ENCODE results near the gene NPAS1. TPM values are rescaled to one million over a fixed set of nuclear protein-coding genes. Genes with fewer than 3 reads are reported as not detected.

NPAS1 gene
- total RNA-seq = under 1 TPM in 1 of 2 donors, not detected in 1; 0.39 TPM

GRCh38 chr19:47019431-47020041, at the start of gene NPAS1:
TSS of gene NPAS1 (plus strand) at chr19:47019837. CDS start at chr19:47021048, 1,211 bp downstream.
- no peak within 1 kb of the TSS for H3K27ac ChIP-seq
- peaks cover 27 to 34% of the 10 kb centered on the region in 2 donors for H3K27me3 ChIP-seq
- H3K9me3 ChIP-seq = no peaks in the 10 kb centered on the region
- H3K4me3 ChIP-seq = peak within 1 kb of the TSS in 1 of 2 donors; percentile 38
- no peak for TF ChIP-seq CTCF (IDR thresholded peaks at IDR 0.05)
- H3K36me3 ChIP-seq = no peaks in the 10 kb centered on the region
- no peak for DNase-seq (ENCODE audit: low spot score)
- H3K4me1 ChIP-seq = peaks cover 0 to 33% of the 10 kb centered on the region in 2 donors

- TF ChIP-seq CTCF (IDR thresholded peaks at IDR 0.05) = no peak
- Histone ChIP-seq H3K4me1 (peaks cover 0 to 87% of the 10 kb centered on the region in 2 donors), H3K36me3 (no peaks in the 10 kb centered on the region), H3K27me3 (no peaks in the 10 kb centered on the region), H3K9me3 (no peaks in the 10 kb centered on the region), H3K27ac (peak overlapping the region; percentile 89 to 91), H3K4me3 (no peak overlapping the region)
- DNase-seq (ENCODE audit: low spot score) = no peak
Measured at GRCh38 chr19:46970815-46971214, 48.8 kb upstream of the NPAS1 start.

GRCh38 chr19:46972311-46972710, 47.3 kb upstream of the NPAS1 start:
- Histone ChIP-seq H3K9me3 (no peaks in the 10 kb centered on the region), H3K4me1 (peaks cover 0 to 96% of the 10 kb centered on the region in 2 donors), H3K36me3 (no peaks in the 10 kb centered on the region), H3K4me3 (no peak overlapping the region), H3K27me3 (no peaks in the 10 kb centered on the region), H3K27ac (peak overlapping the region; percentile 89 to 91)
- DNase-seq (ENCODE audit: low spot score) = no peak
- TF ChIP-seq CTCF (IDR thresholded peaks at IDR 0.05) = no peak

GRCh38 chr19:46974181-46974580, 45.5 kb upstream of the NPAS1 start:
- no peak for TF ChIP-seq CTCF (IDR thresholded peaks at IDR 0.05)
- no peak for DNase-seq (ENCODE audit: low spot score)
- Histone ChIP-seq H3K9me3 (no peaks in the 10 kb centered on the region), H3K27me3 (no peaks in the 10 kb centered on the region), H3K4me1 (peaks cover 0 to 98% of the 10 kb centered on the region in 2 donors), H3K4me3 (no peak overlapping the region), H3K36me3 (no peaks in the 10 kb centered on the region), H3K27ac (peak overlapping the region; percentile 89 to 91)

GRCh38 chr19:46975011-46975924, 44.4 kb upstream of the NPAS1 start:
- no peak for TF ChIP-seq CTCF (IDR thresholded peaks at IDR 0.05)
- DNase-seq (ENCODE audit: low spot score) = no peak
- Histone ChIP-seq H3K4me3 (no peak overlapping the region), H3K9me3 (no peaks in the 10 kb centered on the region), H3K36me3 (no peaks in the 10 kb centered on the region), H3K27me3 (no peaks in the 10 kb centered on the region), H3K4me1 (peaks cover 0 to 98% of the 10 kb centered on the region in 2 donors), H3K27ac (peak overlapping the region; percentile 89 to 91)
